T47D (cell line): ENCODE data around the gene SRD5A1.

Experiments
- DNase-seq, 2 experiments: peaks; one replicate each; pipeline versions ENCODE4 v3.0.0 to v3.0.0-alpha.2; 2011 to 2012; ENCODE audit warnings: low read depth in 1 of 2, low spot score in 1 of 2
- JUND ChIP-seq: IDR thresholded peaks from 2 replicates; pipeline ENCODE4 v1.6.1; 2012; ENCODE audit warnings: low read depth
- in situ Hi-C: cut with HindIII; loops from 2 replicates; pipeline ENCODE4 v1.10.0; 2016; ENCODE audit warnings: low sequenced_read_pairs, low pct_unique_long_range_greater_than_20kb

SRD5A1 gene

GRCh38 chr5:6686915-6687409, 53.7 kb downstream of the SRD5A1 start:
- peak; percentile 37 to 71 for DNase-seq
- TF ChIP-seq JUND, result no peak
- in situ Hi-C loops, result no loop called here

- DNase-seq, result no peak
- no peak for TF ChIP-seq JUND
- in situ Hi-C loops, result no loop called here
These were observed 54.3 kb downstream of the SRD5A1 start for GRCh38 chr5:6687505-6687904.

GRCh38 chr5:6692906-6693305, 59.7 kb downstream of the SRD5A1 start:
- DNase-seq, result no peak
- in situ Hi-C loops, result no loop called here
- TF ChIP-seq JUND, result no peak

- DNase-seq, result no peak
- no peak for TF ChIP-seq JUND
- in situ Hi-C loops, result no loop called here
These were observed 65.5 kb downstream of the SRD5A1 start for GRCh38 chr5:6698696-6699095.

- in situ Hi-C loops, result no loop called here
- no peak for TF ChIP-seq JUND
- DNase-seq, result no peak
These were observed 66.1 kb downstream of the SRD5A1 start for GRCh38 chr5:6699357-6699756.

GRCh38 chr5:6700074-6700684, 66.9 kb downstream of the SRD5A1 start:
- TF ChIP-seq JUND, result no peak
- DNase-seq, result peak in 1 of 2 experiments; percentile 67
- in situ Hi-C loops, result no loop called here

DNA sequence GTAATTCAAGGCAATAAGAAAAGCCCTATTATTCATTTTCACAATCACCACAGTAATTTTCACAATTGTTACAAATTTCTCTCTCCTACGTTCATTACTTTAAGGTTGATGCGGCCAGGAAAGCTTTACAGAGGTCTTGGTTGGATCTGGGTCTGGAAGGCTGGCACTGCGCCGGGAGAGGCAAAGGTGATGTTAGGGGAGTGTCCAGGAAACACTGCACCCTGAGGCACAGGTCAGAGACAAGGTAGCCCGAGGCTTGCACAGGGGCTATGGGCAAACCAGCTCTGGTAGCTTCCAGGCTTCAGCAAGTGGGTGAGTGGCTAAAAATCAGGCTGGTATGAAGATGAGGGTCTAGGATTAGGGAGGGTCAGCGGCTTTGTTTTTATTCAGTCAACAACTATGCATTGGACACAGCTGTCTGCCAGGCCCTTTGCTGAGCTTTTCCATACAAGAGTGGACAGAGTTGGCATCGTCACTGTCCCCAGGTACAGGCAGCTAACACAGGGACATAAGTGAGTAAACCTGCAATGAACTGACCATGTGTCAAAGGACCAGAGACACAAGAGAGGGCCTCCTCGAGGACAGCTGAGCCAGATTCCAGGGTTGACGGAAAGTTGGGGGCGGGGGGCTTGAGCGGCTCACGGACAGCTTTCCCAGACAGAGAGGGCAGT, 67.6 kb downstream of the SRD5A1 start:
- no peak for TF ChIP-seq JUND
- DNase-seq, result no peak
- in situ Hi-C loops, result no loop called here

DNA sequence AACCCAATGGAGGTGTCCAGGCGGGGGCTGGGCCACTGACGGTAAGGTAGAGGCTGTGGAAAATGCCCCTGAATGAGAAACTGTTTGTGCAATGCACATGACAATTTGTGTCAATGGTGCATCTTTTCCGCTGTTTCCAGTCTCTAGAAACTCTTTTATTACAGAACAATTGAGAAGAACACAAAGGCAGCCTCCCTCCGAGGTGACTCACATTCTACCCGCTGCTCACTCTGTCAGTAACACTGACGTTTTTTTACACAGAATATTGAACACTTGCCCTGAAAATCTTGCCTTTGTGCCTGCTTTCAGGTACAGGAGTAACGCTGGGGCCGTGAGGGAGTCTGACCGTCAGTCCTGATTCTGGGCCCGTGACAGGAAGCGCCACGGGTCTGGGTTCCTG, 68.3 kb downstream of the SRD5A1 start:
- in situ Hi-C loops, result no loop called here
- no peak for TF ChIP-seq JUND

GRCh38 chr5:6702633-6703032, 69.4 kb downstream of the SRD5A1 start:
- no peak for TF ChIP-seq JUND

More for the DNA sequence above, 68.3 kb downstream of the SRD5A1 start:
- DNase-seq, result no peak

DNA sequence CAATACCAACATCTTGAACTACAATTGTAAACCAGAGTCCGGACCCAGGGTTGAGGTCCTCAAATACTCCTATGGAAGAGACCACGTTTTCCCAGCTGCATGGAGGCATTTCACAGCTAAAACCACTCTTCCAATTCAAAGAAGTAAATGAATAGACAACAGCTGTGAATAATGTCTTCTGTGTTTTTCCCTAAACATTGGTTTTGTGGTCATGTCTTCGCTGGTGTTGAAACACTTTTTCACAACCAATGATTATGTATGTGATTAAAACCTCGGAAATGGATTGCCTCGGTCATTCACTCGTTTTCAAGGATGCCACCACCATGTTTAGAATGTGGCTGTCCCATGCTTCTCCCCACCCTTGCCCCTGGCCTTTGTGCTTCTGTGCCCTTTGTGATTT, 70.6 kb downstream of the SRD5A1 start:
- TF ChIP-seq JUND, result no peak
- in situ Hi-C loops, result no loop called here
- no peak for DNase-seq

More at GRCh38 chr5:6702633-6703032, 69.4 kb downstream of the SRD5A1 start:
- DNase-seq, result no peak
- in situ Hi-C loops, result no loop called here

DNA sequence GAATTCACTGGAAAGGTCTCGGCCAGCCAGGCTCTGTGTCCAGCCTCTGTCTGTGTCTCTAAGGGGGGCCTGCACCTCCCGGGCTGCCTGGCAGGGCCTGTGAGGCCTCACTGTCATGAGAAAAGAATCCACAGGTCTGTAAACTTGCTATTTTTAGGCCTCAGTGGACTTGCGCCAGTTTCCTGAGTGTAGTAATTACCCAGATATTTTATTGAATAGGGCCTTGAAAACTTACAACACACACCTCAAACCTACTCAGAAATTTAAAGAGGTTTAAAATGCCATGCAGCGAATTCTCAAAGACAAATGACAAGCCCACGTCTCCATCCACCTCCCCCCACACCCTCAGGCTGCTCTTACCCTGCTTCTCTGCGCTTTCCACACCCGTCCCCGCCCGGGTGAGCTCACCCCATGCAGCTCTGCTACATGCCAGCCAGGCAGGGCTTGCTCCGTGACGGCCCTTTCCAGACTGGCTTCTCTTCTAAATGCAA, 71.2 kb downstream of the SRD5A1 start:
- TF ChIP-seq JUND, result no peak
- in situ Hi-C loops, result no loop called here
- DNase-seq, result no peak

DNA sequence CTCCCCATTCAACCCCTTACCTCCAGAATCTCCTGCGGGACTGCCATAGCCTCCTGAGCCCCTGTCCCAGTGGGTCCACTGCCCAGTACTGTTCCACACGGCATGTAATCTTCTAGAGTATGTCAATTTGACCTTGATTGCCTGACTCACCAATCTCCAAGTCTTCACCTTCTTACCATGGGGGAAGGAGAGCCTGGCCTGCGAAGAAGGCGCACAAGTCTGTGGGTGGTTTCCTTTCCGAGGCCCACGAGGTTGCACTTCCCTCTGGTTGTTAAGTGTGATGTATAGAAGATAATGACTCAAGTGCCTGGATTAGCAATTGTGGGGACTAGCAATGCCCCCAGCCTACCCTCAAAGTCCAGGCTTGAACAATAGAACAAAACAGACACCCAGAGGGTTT, 71.8 kb downstream of the SRD5A1 start:
- no peak for TF ChIP-seq JUND
- in situ Hi-C loops, result no loop called here
- DNase-seq, result no peak

DNA sequence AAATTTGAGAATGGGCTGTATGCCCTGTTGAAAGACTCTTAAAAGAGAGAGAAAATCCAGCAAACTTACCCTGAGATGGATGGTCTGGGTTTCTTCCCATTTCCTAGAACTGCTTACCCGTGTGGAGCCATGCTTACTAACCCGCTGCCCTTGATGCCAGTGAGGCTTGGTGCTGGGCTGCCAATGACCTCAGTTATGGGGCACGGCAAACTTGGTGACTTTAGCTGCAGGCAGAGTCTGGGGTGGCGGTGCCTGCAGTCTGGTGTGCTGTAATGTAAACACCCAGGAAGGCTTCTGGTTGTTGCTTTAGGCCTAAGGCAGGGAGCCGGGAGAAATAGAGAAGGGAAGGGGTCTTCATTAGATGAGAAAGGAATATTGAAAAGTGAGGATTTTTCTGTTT, 72.7 kb downstream of the SRD5A1 start:
- in situ Hi-C loops, result no loop called here
- DNase-seq, result peak in 1 of 2 experiments; percentile 35
- no peak for TF ChIP-seq JUND
